Stimulated activated CD4-positive, alpha-beta T cell treated with anti-CD3 and anti-CD28 coated beads, Interleukin-12 subunit alpha, Interleukin-12 subunit beta, amount 100 ng/mL, for 24 hours (primary cell): ENCODE measurements around the gene NAV2.

Experiments
- DNase-seq, 2 experiments: peaks; one replicate each; pipeline ENCODE4 v3.0.0-alpha.2; 2020; ENCODE audit warnings: low read depth in 2 of 2

The NAV2 gene

GRCh38 chr11:20036626-20037335, 324.1 kb downstream of the NAV2 start:
- DNase-seq: no peak

- no peak for DNase-seq
Observed at GRCh38 chr11:20037396-20038153, 324.9 kb downstream of the NAV2 start.

GRCh38 chr11:20038412-20038811, 325.8 kb downstream of the NAV2 start:
- DNase-seq: no peak

- DNase-seq: no peak
Observed at GRCh38 chr11:20038972-20039371, 326.3 kb downstream of the NAV2 start.

GRCh38 chr11:20041499-20041898, 328.9 kb downstream of the NAV2 start:
- DNase-seq: no peak

GRCh38 chr11:20042045-20042639, 329.5 kb downstream of the NAV2 start:
- no peak for DNase-seq

- no peak for DNase-seq
Observed at GRCh38 chr11:20042811-20043341, 330.2 kb downstream of the NAV2 start.

- no peak for DNase-seq
Observed at GRCh38 chr11:20043992-20044391, 331.4 kb downstream of the NAV2 start.

GRCh38 chr11:20045098-20045688, 332.6 kb downstream of the NAV2 start:
- DNase-seq: no peak

- no peak for DNase-seq
Observed at GRCh38 chr11:20046416-20046815, 333.8 kb downstream of the NAV2 start.

- no peak for DNase-seq
Observed at GRCh38 chr11:20047006-20047768, 334.6 kb downstream of the NAV2 start.

GRCh38 chr11:20047769-20048154, 335.1 kb downstream of the NAV2 start:
- no peak for DNase-seq

GRCh38 chr11:20048246-20048645, 335.6 kb downstream of the NAV2 start:
- no peak for DNase-seq

GRCh38 chr11:20048707-20049106, 336.1 kb downstream of the NAV2 start:
- no peak for DNase-seq

- DNase-seq: no peak
Observed at GRCh38 chr11:20049231-20049630, 336.6 kb downstream of the NAV2 start.

- no peak for DNase-seq
Observed at GRCh38 chr11:20050048-20050447, 337.4 kb downstream of the NAV2 start.

- DNase-seq: no peak
Observed at GRCh38 chr11:20050551-20051333, 338.1 kb downstream of the NAV2 start.

- DNase-seq: no peak
Observed at GRCh38 chr11:20051469-20052399, 339.1 kb downstream of the NAV2 start.

- no peak for DNase-seq
Observed at GRCh38 chr11:20053572-20053971, 340.9 kb downstream of the NAV2 start.

GRCh38 chr11:20054584-20054983, 341.9 kb downstream of the NAV2 start:
- no peak for DNase-seq
